NCI-H2107 (cell line): Measurements from ENCODE around the gene AVEN.

Experiments
- DNase-seq: peaks from one replicate; lab custom pipeline; 2025; lab: John Stamatoyannopoulos, UW

Gene AVEN

DNA sequence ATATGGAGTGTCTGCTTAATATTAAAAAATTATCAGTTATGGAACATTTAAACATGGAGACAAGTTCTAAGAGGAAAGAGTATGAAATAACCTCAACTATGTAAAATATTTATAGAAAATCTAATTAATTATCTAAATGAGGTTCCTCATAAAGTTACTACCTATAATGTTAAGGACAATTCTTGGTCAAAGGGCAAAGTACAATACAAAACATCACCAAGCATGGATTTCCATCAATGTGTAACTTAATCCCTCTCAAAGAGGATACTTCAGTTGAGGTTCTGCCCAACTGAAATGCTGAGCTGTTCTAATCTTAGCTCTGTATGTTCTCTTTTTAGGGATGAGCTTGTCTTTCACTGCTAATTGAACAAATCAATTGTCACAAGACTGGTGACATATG, 126.7 kb downstream of the AVEN start:
- no peak for DNase-seq

GRCh38 chr15:33910741-33911140, 128.3 kb downstream of the AVEN start:
- no peak for DNase-seq

- DNase-seq, result no peak
These were observed 130.6 kb downstream of the AVEN start for GRCh38 chr15:33908406-33908805.

DNA sequence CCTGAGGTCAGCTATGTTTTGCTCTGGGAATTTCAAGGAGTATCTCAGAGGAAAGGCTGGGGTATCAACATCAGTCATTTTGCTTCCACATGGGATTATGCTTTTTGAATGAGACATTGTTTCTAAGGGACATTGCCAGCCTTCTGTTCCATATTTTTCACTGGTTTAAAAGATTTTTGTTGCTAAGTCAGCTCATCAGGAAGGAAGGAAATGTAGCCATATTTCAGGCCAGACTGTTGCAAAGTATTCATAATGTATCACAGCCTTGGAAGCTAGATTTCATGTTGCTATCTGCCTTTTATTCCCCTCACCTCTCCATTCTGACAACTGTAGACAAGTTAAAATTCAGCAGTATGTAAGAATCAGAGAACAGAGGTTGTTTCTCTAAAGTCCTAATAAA, 131.7 kb downstream of the AVEN start:
- DNase-seq, result no peak

- DNase-seq, result no peak
These were observed 135.3 kb downstream of the AVEN start for GRCh38 chr15:33903661-33904060.

- no peak for DNase-seq
These were observed 137.0 kb downstream of the AVEN start for GRCh38 chr15:33902043-33902442.

GRCh38 chr15:33894193-33894592, 144.8 kb downstream of the AVEN start:
- DNase-seq, result no peak

- peak; percentile 17 for DNase-seq
These were observed 150.8 kb downstream of the AVEN start for GRCh38 chr15:33888176-33888575.

GRCh38 chr15:33882921-33883320, 156.1 kb downstream of the AVEN start:
- DNase-seq, result no peak

GRCh38 chr15:33874156-33874555, 164.8 kb downstream of the AVEN start:
- no peak for DNase-seq

GRCh38 chr15:33872416-33873106, 166.4 kb downstream of the AVEN start:
- DNase-seq, result no peak

DNA sequence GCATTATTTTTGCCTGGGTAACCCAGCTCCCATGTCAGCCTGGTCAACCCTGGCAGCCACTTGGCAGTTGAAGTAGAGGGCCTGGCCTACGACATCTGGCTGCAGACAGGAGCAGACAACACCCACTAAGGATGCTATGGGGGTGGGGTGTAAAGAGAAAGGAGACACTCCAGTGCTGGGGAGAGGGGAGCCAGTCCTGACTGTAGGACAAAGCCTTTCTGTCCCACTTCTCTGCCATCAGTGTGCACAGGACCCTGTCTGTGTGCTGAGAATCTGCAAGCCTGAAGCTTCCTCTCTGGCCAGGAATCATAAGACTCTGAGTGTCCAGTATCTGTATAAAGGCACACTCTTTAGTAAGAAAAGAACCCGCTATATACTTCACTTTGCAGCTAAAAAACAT, 167.0 kb downstream of the AVEN start:
- no peak for DNase-seq

GRCh38 chr15:33866101-33866737, 172.8 kb downstream of the AVEN start:
- no peak for DNase-seq

DNA sequence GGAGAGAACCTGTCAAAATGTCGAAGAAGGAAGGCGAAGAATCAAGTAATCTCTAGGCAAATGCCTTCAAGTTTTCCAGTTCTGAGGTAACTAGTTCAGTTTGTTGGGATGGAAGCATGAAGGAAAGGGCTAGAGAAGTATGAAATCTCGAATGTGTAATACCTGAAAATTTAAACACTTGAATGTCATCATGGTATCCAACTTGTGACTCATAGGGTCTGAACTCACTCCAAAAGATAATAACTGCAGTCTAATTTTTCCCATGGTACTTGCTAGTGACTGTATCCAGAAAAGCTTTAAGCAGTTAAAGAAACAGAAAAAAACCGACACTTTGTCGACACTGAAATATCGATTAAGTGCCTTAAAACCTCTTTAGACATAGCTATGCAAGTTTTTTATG, 173.6 kb downstream of the AVEN start:
- no peak for DNase-seq

DNA sequence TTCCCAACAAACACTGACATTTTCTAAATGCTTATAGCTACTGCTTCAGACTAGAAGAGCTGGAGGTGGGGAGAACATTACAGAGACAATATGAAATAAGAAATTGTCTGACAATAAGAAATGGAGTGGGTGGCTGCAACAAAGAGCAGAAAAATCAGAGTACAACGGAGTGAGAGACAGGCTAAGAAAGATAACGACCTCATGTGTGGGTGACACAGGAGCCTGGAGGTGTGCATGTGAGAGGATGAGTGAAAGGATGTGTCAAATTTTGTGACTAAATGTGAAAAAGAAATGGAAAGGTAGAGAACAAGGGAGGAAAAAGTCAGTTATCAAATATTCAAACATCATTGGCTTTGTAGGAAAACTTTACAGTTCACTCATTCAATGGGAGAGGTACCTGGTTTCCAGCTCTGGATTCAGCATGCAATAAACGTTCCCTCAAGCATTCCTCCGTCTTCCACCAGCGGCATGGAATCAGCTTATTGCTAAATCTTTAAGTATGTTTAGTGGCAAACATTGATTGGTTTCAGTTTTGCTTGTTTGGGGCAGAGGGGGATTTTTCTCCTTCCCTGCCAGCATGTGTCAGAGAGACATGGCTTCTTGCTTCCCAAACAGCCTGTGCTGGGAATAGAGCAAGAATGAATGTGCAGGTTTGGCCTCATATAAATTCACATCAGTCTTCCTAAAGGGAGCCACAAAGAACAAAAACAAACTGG, 174.5 kb downstream of the AVEN start:
- no peak for DNase-seq

DNA sequence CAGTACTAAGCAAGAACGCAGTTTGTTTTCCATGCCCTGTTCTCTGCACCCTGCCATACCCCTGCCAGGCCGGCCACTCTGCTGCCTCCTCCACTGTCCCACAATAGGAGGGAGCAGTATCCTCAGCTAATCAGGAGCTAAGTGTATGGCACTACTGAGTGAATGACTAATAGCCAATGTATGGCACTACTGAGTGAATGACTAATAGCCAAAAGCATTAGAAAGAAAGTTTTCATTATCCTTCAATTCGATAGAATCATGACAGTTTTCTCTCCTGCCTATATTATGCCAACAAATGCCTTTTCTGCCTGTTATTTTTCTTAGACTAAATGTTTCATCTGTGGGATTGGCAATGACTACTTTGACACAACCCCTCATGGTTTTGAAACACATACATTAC, 178.2 kb downstream of the AVEN start:
- no peak for DNase-seq

GRCh38 chr15:33859992-33860545, 178.9 kb downstream of the AVEN start:
- DNase-seq, result no peak

DNA sequence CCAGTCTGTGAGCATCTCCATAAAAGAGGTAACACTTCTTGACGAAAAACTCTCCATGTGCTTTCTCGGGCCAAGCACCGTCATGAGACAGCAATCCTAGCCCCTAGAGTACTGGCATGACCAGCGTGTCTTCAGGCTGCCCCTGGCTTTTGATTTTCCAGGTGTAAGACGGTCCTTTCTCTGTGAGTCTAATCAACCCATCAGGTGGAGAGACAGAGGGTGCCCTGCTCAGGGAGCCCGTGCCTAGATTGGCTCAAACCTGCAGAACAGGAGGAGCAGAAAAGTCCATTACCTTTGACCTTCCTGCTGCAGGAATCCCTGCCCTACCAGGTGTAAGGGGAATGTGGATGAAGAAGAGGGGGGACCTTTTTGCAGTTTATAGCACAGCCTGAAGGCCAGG, 180.2 kb downstream of the AVEN start:
- DNase-seq, result no peak

DNA sequence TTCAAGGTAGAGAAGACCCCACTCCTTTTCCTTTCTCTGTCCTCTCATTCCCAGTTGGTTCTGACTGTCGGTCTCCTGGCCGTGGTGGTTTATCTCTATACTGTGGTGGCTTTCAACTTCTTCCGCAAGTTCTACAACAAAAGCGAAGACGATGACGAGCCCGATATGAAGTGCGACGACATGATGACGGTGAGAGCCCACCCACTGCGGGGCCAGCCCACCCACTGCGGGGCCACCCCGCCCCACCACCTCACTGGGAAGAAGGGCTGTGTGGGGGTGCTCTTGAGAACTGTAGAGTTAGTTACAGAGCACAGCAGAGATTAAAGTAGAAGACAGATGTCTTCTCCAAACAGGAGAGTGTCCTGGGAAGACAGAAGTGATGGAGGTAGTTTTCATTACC, 181.3 kb downstream of the AVEN start:
- no peak for DNase-seq

DNA sequence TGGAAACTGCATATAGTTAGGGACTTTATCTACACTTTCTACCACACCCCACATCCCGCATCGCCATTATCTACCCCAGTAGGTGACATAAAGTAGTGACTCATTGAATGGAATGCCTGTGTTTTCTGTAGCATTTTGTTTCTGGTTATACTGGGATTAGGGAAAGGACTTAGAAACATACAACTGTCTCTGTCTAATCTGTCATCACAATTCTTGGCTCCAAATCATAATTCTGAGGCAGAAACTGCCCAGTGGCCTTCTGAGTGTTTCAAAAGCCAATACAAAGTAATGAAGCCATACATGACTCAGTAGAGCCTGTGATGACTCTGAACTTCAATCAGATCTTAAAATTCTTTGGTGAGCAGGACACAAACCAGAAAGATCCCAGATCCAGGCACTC, 186.4 kb downstream of the AVEN start:
- DNase-seq, result no peak

- no peak for DNase-seq
These were observed 186.9 kb downstream of the AVEN start for GRCh38 chr15:33852094-33852493.

- no peak for DNase-seq
These were observed 187.9 kb downstream of the AVEN start for GRCh38 chr15:33851079-33851478.

GRCh38 chr15:33848011-33848410, 191.0 kb downstream of the AVEN start:
- no peak for DNase-seq
